LNCaP clone FGC (cell line): ENCODE results near the gene CPT1C.

Source experiments
- DNase-seq: peaks from one replicate; pipeline ENCODE4 v3.0.0-alpha.2; 2011; ENCODE audit warnings: low read depth
- H3K4me3 ChIP-seq: 2 replicates; pipeline ENCODE4 v1.5.1; 2011; ENCODE audit warnings: mild to moderate bottlenecking, low read depth, low read length, control low read depth
- TF ChIP-seq, protein P1 (sequence below): IDR thresholded peaks from 2 replicates; pipeline ENCODE4 v1.5.1; 2012; ENCODE audit warnings: mild to moderate bottlenecking; ENCODE audit not compliant: control insufficient read depth, insufficient read depth; ENCODE audit errors: extremely low read depth

Gene CPT1C

DNA sequence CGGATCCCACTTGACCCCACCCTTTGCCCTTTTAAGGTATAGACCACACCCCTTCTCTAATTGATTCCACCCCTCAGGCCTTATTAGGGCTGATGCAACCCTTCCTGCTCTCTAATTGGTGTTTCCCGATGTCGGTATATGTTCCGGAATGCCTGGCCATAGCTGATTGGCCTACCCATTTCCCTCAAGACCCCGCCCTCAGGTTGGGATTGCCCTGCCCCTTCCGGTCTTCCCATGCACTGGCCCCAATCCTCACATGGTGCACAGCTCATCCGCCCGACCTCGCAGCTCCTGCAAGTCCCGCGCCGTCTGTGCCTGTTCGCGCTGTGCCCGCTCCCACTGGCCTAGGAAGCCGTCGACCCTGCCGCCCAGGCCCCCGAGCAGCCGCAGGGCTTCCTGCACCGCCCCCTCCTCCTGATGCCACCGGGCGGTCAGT lies 54.0 kb downstream of the CPT1C start:
- no peak for DNase-seq
- TF ChIP-seq, protein P1, sequence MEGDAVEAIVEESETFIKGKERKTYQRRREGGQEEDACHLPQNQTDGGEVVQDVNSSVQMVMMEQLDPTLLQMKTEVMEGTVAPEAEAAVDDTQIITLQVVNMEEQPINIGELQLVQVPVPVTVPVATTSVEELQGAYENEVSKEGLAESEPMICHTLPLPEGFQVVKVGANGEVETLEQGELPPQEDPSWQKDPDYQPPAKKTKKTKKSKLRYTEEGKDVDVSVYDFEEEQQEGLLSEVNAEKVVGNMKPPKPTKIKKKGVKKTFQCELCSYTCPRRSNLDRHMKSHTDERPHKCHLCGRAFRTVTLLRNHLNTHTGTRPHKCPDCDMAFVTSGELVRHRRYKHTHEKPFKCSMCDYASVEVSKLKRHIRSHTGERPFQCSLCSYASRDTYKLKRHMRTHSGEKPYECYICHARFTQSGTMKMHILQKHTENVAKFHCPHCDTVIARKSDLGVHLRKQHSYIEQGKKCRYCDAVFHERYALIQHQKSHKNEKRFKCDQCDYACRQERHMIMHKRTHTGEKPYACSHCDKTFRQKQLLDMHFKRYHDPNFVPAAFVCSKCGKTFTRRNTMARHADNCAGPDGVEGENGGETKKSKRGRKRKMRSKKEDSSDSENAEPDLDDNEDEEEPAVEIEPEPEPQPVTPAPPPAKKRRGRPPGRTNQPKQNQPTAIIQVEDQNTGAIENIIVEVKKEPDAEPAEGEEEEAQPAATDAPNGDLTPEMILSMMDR: no peak
- H3K4me3 ChIP-seq: no peak overlapping the region

DNA sequence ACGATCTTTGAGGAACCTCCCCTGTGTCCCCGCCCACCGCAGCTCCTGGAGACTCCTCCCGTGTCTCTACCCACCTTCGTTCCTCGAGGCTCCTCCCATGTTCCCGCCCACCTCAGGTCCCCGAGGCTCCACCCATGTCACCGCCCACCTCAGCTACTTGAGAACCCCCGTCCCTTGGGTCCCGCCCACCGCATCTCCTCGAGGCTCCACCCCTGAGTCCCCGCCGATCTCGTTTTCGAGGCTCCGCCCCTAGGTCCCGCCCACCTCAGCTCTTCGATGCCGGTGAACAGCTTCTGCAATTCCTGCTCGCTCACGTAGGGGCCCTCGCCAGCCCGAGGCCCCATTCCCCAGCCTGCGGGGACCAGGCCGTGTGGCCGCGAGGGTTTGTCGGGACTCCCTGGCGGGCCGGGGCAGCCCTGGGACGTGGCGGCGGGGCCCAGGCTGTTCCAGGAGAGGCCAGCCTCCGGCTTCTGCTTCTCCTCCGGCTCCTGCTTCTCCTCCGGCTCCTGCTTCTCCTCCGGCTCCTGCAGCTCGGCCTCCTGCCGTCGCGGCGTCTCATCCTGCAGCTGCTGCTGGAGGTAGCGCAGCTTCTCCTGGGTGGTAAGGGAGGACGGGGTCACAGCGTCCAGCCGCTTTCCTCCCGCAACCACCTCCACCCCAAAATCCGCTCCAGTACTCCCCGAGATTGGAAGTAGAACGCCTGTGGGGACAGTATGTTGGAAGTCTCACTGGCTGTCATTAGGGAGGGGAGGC lies 55.5 kb downstream of the CPT1C start:
- TF ChIP-seq, protein P1: no peak
- DNase-seq: no peak
- no peak overlapping the region for H3K4me3 ChIP-seq

DNA sequence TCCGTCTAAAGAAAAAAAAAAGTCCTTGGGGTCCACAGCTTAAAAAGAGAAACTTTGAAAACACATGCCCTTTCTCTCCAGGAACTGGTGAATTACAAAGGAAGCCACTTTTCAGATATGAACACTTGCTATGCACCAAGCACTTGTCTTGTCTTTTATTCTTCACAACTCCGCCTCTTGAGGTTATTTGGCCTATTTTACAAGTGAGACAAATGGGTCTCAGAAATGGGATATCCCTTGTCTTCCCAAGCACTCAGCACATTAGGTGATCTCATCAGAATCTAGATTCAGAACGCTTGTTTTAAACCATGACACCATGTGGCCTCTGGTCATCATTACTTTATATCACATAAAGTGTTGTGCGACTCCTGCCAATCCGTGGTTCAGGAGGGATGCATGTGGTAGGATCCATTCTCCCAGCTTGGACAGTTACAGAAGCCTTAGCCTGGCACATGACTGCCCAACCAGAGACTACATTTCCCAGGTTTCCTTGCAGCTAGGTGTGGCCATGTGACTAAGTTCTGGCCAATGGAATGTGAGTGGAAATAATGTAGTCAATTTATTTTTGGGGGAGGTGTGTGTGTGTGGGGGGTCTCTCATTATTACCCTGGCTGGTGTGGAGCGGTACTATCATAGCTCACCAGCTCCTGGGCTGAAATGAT lies 58.3 kb downstream of the CPT1C start:
- TF ChIP-seq, protein P1: no peak
- H3K4me3 ChIP-seq: no peak overlapping the region
- no peak for DNase-seq

DNA sequence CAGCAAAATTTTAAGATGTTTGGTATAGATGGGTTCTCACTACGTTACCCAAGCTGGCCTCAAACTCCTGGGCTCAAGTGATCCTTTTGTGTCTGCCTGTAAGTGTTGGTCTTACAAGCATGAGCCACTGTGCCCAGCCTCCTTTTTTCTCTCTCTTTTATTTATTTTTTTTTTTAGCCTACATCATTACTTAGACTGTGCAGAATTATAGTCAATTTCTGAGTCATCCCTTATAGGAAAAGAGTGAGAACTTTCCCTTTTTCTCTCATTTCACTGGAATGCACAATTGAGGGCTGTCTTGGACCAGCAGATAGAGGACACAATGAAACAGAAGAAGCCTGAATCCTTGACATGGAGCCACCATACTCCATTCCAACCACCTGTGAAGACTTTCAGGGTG lies 58.9 kb downstream of the CPT1C start:
- TF ChIP-seq, protein P1: no peak

DNA sequence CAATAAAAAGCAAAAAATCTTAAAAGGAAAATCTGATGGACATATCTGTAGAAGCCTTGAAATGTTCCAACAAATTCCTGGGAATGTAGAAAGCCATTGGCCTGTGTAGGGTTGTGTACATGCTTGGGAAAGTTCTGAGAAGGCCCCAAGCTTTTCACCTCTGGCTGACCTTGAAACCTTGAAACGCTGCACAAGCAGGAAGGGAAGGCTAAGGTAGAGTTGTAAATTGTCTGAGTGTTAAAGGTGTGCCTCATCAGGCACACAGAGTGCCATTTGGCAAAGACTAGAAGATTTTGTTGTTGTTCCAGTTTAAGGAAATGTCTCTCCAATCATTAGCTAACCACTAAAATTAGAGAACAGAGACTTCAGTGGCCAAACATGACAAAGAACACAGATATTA lies 61.8 kb downstream of the CPT1C start:
- H3K4me3 ChIP-seq: no peak overlapping the region
- TF ChIP-seq, protein P1: no peak

More for the DNA sequence above, 58.9 kb downstream of the CPT1C start:
- no peak overlapping the region for H3K4me3 ChIP-seq
- DNase-seq: no peak

DNA sequence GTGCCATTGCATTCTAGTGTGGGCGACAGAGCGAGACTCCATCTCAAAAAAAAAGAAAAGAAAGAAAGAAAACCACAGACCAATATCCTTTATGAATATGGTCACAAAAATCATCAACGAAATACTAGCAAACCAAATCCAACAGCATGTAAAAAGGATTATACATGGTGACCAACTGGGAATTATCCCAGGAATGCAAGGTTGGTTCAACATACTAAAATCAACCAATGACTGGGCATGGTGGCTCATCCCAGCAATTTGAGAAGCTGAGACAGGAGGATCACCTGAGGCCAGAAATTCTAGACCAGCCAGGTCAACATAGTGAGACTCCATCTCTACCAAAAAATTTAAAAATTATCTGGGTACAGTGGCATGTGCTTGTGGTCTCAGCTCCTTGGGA lies 65.0 kb downstream of the CPT1C start:
- TF ChIP-seq, protein P1: no peak
- H3K4me3 ChIP-seq: no peak overlapping the region
- DNase-seq: no peak

More for the DNA sequence above, 61.8 kb downstream of the CPT1C start:
- DNase-seq: no peak

DNA sequence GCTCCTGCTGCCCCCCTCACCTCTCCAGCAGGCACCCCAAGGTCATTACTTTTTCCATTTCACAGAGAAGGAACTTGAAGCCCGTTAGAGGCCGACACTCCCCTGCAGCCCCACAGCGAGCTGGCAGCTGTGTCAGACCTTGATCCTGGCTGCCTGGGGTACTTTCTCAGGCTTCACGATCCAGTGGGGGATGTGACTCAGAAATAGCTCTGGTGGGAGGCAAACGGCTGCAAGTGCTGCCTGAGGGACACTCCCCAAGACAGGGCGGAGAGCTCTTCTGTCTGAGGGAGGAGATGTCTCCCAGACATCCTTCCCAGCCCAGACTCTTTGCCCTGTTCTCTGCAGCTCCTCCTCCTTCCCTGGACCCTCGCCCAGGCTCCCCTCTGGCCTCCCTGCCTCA lies 67.4 kb downstream of the CPT1C start:
- H3K4me3 ChIP-seq: no peak overlapping the region
- TF ChIP-seq, protein P1: no peak
- no peak for DNase-seq
